Endothelial cell of umbilical vein (primary cell): Measurements from ENCODE around the gene ZBTB6. TPM values are rescaled to one million over a fixed set of nuclear protein-coding genes. Genes with fewer than 3 reads are reported as not detected.

Experiments
- BruUV-seq: library from RNA; stranded (reverse); fragments of 400-500 nt; replicated peaks from 2 replicates; lab custom pipeline; 2021; lab: Mats Ljungman, UMichigan
- CTCF ChIA-PET: fragments of 300-600, 350-600 bp; sonication (Branson Sonifier 250); formaldehyde crosslinking; loops from one replicate; lab custom pipeline; 2021; ENCODE audit warnings: antibody characterized with exemption, inconsistent platforms; lab: Charles Lee
- POLR2A ChIA-PET: fragments of 300-600, 350-600 bp; sonication (Branson Sonifier 250); formaldehyde crosslinking; loops from one replicate; lab custom pipeline; 2021; ENCODE audit warnings: antibody characterized with exemption, inconsistent platforms; lab: Charles Lee
- DNase-seq: peaks from one replicate; pipeline ENCODE4 v3.0.0-alpha.2; 2011; ENCODE audit warnings: low read depth, low spot score
- FAIRE-seq: peaks from 2 replicates; lab custom pipeline; 2011; peaks lifted over from hg19 to GRCh38; lab: Jason Lieb, UNC
- H2AFZ ChIP-seq: 2 replicates; pipeline ENCODE4 v1.6.0; 2012; ENCODE audit warnings: low read depth, low read length, control low read depth, inconsistent platforms
- H3K27ac ChIP-seq: 2 replicates; pipeline ENCODE4 v1.5.1; 2011; ENCODE audit warnings: low read depth, mild to moderate bottlenecking, control low read depth, low read length, moderate library complexity; ENCODE audit not compliant: insufficient read depth
- H3K27me3 ChIP-seq, 2 experiments: 2 replicates each; pipeline versions ENCODE4 v1.6.0 to v1.6.1; 2011; ENCODE audit warnings: low read length in 2 of 2, mixed read lengths in 1 of 2; ENCODE audit not compliant: control insufficient read depth in 2 of 2, insufficient read depth in 2 of 2
- H3K36me3 ChIP-seq, 2 experiments: 2 replicates in 1 of 2; 3 replicates in 1 of 2; pipeline ENCODE4 v1.5.1; 2011; ENCODE audit warnings: low read length in 2 of 2, mild to moderate bottlenecking in 1 of 2, moderate library complexity in 1 of 2; ENCODE audit not compliant: control insufficient read depth in 2 of 2, insufficient read depth in 2 of 2; ENCODE audit errors: extremely low read depth in 1 of 2
- H3K4me1 ChIP-seq: 3 replicates; pipeline ENCODE4 v1.5.1; 2011; ENCODE audit warnings: mild to moderate bottlenecking, low read length; ENCODE audit not compliant: control insufficient read depth, insufficient read depth; ENCODE audit errors: extremely low read depth
- H3K4me2 ChIP-seq: 2 replicates; pipeline ENCODE4 v1.6.1; 2011; ENCODE audit warnings: low read length, control low read depth, mixed read lengths; ENCODE audit not compliant: insufficient read depth
- H3K4me3 ChIP-seq, 3 experiments: fragments of 200-600 bp in 1 of 3; sonication (generic), shearing (Covaris generic) in 1 of 3; replicated peaks in 1 of 3; 2 replicates each; pipeline ENCODE4 v1.5.1; 2011 to 2016; ENCODE audit warnings: control low read depth in 3 of 3, low read length in 3 of 3, mild to moderate bottlenecking in 2 of 3, inconsistent platforms in 1 of 3, low read depth in 1 of 3, moderate library complexity in 1 of 3; ENCODE audit not compliant: insufficient read depth in 1 of 3
- H3K79me2 ChIP-seq: 2 replicates; pipeline ENCODE4 v1.6.0; 2012; ENCODE audit warnings: low read length, inconsistent platforms; ENCODE audit not compliant: control insufficient read depth, insufficient read depth
- H3K9ac ChIP-seq: replicated peaks from 2 replicates; pipeline ENCODE3; 2011; ENCODE audit warnings: low read length, control low read depth; ENCODE audit not compliant: insufficient read depth; ENCODE audit errors: extremely low read depth
- H3K9me1 ChIP-seq: replicated peaks from 3 replicates; pipeline ENCODE4 v1.6.0; 2011; ENCODE audit warnings: mild to moderate bottlenecking, low read length; ENCODE audit not compliant: control insufficient read depth, insufficient read depth; ENCODE audit errors: extremely low read depth
- H3K9me3 ChIP-seq: replicated peaks from 2 replicates; pipeline ENCODE4 v1.5.1; 2012; ENCODE audit warnings: low read length, inconsistent platforms; ENCODE audit not compliant: control insufficient read depth, insufficient read depth
- H4K20me1 ChIP-seq: replicated peaks from 2 replicates; pipeline ENCODE3; 2011; ENCODE audit warnings: mild to moderate bottlenecking, low read length; ENCODE audit not compliant: control insufficient read depth, insufficient read depth; ENCODE audit errors: extremely low read depth
- CTCF ChIP-seq, 2 donors: IDR thresholded peaks; 1 replicate in 1 of 2; 2 replicates in 1 of 2; pipeline ENCODE4 v1.5.1; 2011; ENCODE audit warnings: low read length in 2 of 2, mild to moderate bottlenecking in 2 of 2, moderate library complexity in 2 of 2, control low read depth in 1 of 2, inconsistent platforms in 1 of 2, low read depth in 1 of 2; ENCODE audit not compliant: insufficient read depth in 1 of 2; ENCODE audit errors: extremely low read depth in 1 of 2
- EZH2 ChIP-seq: IDR thresholded peaks from 2 replicates; pipeline ENCODE4 v1.6.1; 2012; ENCODE audit warnings: borderline replicate concordance, low read depth, mild to moderate bottlenecking, moderate library complexity, low read length, inconsistent platforms; ENCODE audit not compliant: severe bottlenecking
- FOS ChIP-seq: IDR thresholded peaks from 2 replicates; pipeline ENCODE4 v1.6.1; 2011; ENCODE audit warnings: mild to moderate bottlenecking, low read length, moderate library complexity, borderline replicate concordance; ENCODE audit not compliant: insufficient read depth
- GATA2 ChIP-seq: IDR thresholded peaks from 2 replicates; pipeline ENCODE4 v1.7.0; 2011; ENCODE audit warnings: low read depth, mild to moderate bottlenecking, moderate library complexity, mixed read lengths, low read length; ENCODE audit not compliant: insufficient read length, insufficient read depth
- JUN ChIP-seq: IDR thresholded peaks from 2 replicates; pipeline ENCODE4 v1.6.1; 2011; ENCODE audit warnings: borderline replicate concordance, low read depth; ENCODE audit not compliant: insufficient read length, insufficient read depth
- MAX ChIP-seq: IDR thresholded peaks from 2 replicates; pipeline ENCODE4 v1.6.1; 2011; ENCODE audit not compliant: insufficient read depth, insufficient read length
- MYC ChIP-seq: IDR thresholded peaks from one replicate; pipeline ENCODE4 v1.6.1; 2011; ENCODE audit warnings: mild to moderate bottlenecking, low read depth, low read length
- POLR2A ChIP-seq: IDR thresholded peaks from 2 replicates; pipeline ENCODE4 v1.6.1; 2012; ENCODE audit warnings: low read depth, mild to moderate bottlenecking, control low read depth, low read length
- POLR2AphosphoS5 ChIP-seq: IDR thresholded peaks from 2 replicates; pipeline ENCODE4 v1.6.1; 2012; ENCODE audit warnings: low read depth, mild to moderate bottlenecking, control low read depth, low read length, moderate library complexity; ENCODE audit not compliant: insufficient read depth
- dilution Hi-C: fragments of 300-500 bp; cut with MboI; formaldehyde crosslinking; loops from one replicate; pipeline ENCODE4 v1.15.0; 2019; ENCODE audit warnings: low sequenced_read_pairs; ENCODE audit not compliant: extremely low pct_ligation_motif_present
- intact Hi-C: fragments of 100-400 bp; cut with micrococcal nuclease; formaldehyde crosslinking; loops from one replicate; pipeline ENCODE4 v1.10.0; 2022
- polyA plus RNA-seq, 4 experiments: library from polyadenylated mRNA; depleted of rRNA in 3 of 4; stranded (reverse) in 3 of 4; unstranded in 1 of 4; fragments of >200 nt; gene quantifications; 2 replicates each; pipeline versions ENCODE4 v1.2.1 to v1.2.3, GENCODE V29; 2011 to 2012; ENCODE audit warnings: missing spikeins in 1 of 4
- total RNA-seq: library from RNA; stranded (reverse); gene quantifications from 2 replicates; pipeline ENCODE4 v1.2.3, GENCODE V29; 2021

ZBTB6 gene
- total and polyA plus RNA-seq, 2 donors (not counting 3 experiments of a cell fraction or from before 2014, with no cell fraction given): 1.6 to 5.5 TPM

GRCh38 chr9:122950263-122950662, 37.1 kb upstream of the ZBTB6 start:
- Histone ChIP-seq H2AFZ (no peak overlapping the region), H4K20me1 (peaks cover 5% of the 10 kb centered on the region), H3K27ac (no peak overlapping the region), H3K9me3 (no peaks in the 10 kb centered on the region), H3K4me3 (no peak overlapping the region), H3K4me2 (no peak overlapping the region), H3K36me3 (no peaks in the 10 kb centered on the region), H3K79me2 (peaks cover 50% of the 10 kb centered on the region), H3K27me3 (no peaks in the 10 kb centered on the region), H3K9me1 (no peaks in the 10 kb centered on the region), H3K4me1 (peaks cover 33% of the 10 kb centered on the region), H3K9ac (no peak overlapping the region)
- CTCF ChIA-PET: no interaction called here
- intact Hi-C loops: no loop called here
- TF ChIP-seq GATA2 (no peak), FOS (no peak), JUN (no peak), MYC (no peak), POLR2AphosphoS5 (no peak), MAX (no peak), CTCF (IDR thresholded peaks at IDR 0.05; ENCODE audit: extremely low read depth in 1 of 2, insufficient read depth in 1 of 2, low read depth in 1 of 2, low read length in 2 of 2) (no peak), POLR2A (no peak), EZH2 (no peak)
- POLR2A ChIA-PET: no interaction called here
- dilution Hi-C loops: no loop called here
- BruUV-seq: no TSS peak
- DNase-seq: no peak
- no peak for FAIRE-seq
